ENCODE measurements around the gene SCUBE2. TPM values are rescaled to one million over a fixed set of nuclear protein-coding genes. Genes with fewer than 3 reads are reported as not detected.

The SCUBE2 gene
- total and polyA plus RNA-seq, 12 donors, result 0.22 to 4.1 (median 1.5) TPM

- intact Hi-C loops (cut with DNase I), result loop anchor here in 1 of 10 donors (5.0 to 10.0 kb wide), 3 partner anchors 69 to 219 kb away; partner anchors contain the start of gene AKIP1
- no peak for DNase-seq
- Histone ChIP-seq H3K4me1 (peaks cover 0 to 24% (median 7%) of the 10 kb centered on the region in 9 donors), H3K9me3 (no peaks in the 10 kb centered on the region), H3K4me3 (no peak overlapping the region), H3K27ac (no peak overlapping the region), H3K36me3 (peaks cover 0 to 70% (median 7%) of the 10 kb centered on the region in 9 donors), H3K27me3 (no peaks in the 10 kb centered on the region)
- no peak for TF ChIP-seq CTCF (IDR thresholded peaks at IDR 0.05)
- ATAC-seq, result no peak
- WGBS, 2 donors, result 97 to 98% methylated on average over 2 of the region's 2 CpGs
Measured at GRCh38 chr11:9133956-9134355, 42.6 kb upstream of the SCUBE2 start.

GRCh38 chr11:9132203-9132878 lies 40.9 kb upstream of the SCUBE2 start:
- Histone ChIP-seq H3K4me3 (no peak overlapping the region), H3K9me3 (no peaks in the 10 kb centered on the region), H3K27ac (no peak overlapping the region), H3K27me3 (no peaks in the 10 kb centered on the region), H3K36me3 (peaks cover 0 to 60% (median 0%) of the 10 kb centered on the region in 9 donors), H3K4me1 (peaks cover 0 to 8% (median 1%) of the 10 kb centered on the region in 9 donors)
- intact Hi-C loops (cut with DNase I), result loop anchor here in 1 of 10 donors (5.0 to 10.0 kb wide), 3 partner anchors 68 to 218 kb away; partner anchors contain the start of gene AKIP1
- DNase-seq (no peak), ATAC-seq (no peak)
- 92 to 94% methylated on average over 5 of the region's 5 CpGs for WGBS, 2 donors
- TF ChIP-seq CTCF (IDR thresholded peaks at IDR 0.05), result no peak

GRCh38 chr11:9130297-9130696 lies 38.9 kb upstream of the SCUBE2 start:
- TF ChIP-seq CTCF (IDR thresholded peaks at IDR 0.05), result no peak
- intact Hi-C loops (cut with DNase I), result loop anchor here in 1 of 10 donors (5.0 to 10.0 kb wide), 3 partner anchors 65 to 215 kb away; partner anchors contain the start of gene AKIP1
- no peak overlapping the region for H3K4me3 ChIP-seq
- peaks cover 0 to 40% (median 0%) of the 10 kb centered on the region in 9 donors for H3K36me3 ChIP-seq
- H3K9me3 ChIP-seq, result no peaks in the 10 kb centered on the region
- no peaks in the 10 kb centered on the region for H3K27me3 ChIP-seq
- peaks cover 0 to 16% (median 0%) of the 10 kb centered on the region in 9 donors for H3K4me1 ChIP-seq
- H3K27ac ChIP-seq, result no peak overlapping the region
- no peak for DNase-seq
- no peak for ATAC-seq
- 85 to 98% methylated on average over 1 of the region's 1 CpG for WGBS, 2 donors

- H3K27me3 ChIP-seq, result no peaks in the 10 kb centered on the region
- ATAC-seq, result no peak
- intact Hi-C loops (cut with DNase I), result no loop called here
Measured at GRCh38 chr11:9126636-9127035, 35.2 kb upstream of the SCUBE2 start.

More at GRCh38 chr11:9126636-9127035, 35.2 kb upstream of the SCUBE2 start:
- H3K36me3 ChIP-seq, result peaks cover 0 to 11% (median 0%) of the 10 kb centered on the region in 9 donors
- no peak for TF ChIP-seq CTCF (IDR thresholded peaks at IDR 0.05)
- DNase-seq, result no peak
- H3K9me3 ChIP-seq, result no peaks in the 10 kb centered on the region
- WGBS, 2 donors, result 80 to 83% methylated on average over 2 of the region's 2 CpGs
- no peak overlapping the region for H3K27ac ChIP-seq
- peaks cover 0 to 17% (median 0%) of the 10 kb centered on the region in 9 donors for H3K4me1 ChIP-seq
- no peak overlapping the region for H3K4me3 ChIP-seq

All from heart right ventricle (tissue), 16 donors.